Heart left ventricle (tissue), 16 donors: ENCODE results near the gene AFF3. TPM values are rescaled to one million over a fixed set of nuclear protein-coding genes. Genes with fewer than 3 reads are reported as not detected.

Source experiments
- ATAC-seq, 4 donors: fragments of 200-7000 bp; cut with Tn5 transposase; one replicate each; pipeline ENCODE4 v1.9.1; 2020 to 2022; ENCODE audit warnings: moderate library complexity in 4 of 4, mild to moderate bottlenecking in 3 of 4, moderate number of reproducible peaks in 1 of 4
- DNase-seq, 5 donors: peaks; one replicate each; pipeline ENCODE4 v3.0.0-alpha.2; 2020
- H3K27ac ChIP-seq, 12 donors: fragments of 200-600 bp; sonication (generic) in 4 of 12; one replicate each; pipeline versions ENCODE4 v1.5.0 to v1.8.0; 2016 to 2022; ENCODE audit warnings: mild to moderate bottlenecking in 2 of 12
- H3K27me3 ChIP-seq, 9 donors: fragments of 200-600 bp; sonication (generic) in 2 of 9; one replicate each; pipeline versions ENCODE4 v1.5.1 to v1.8.0; 2016 to 2022; ENCODE audit warnings: mild to moderate bottlenecking in 3 of 9
- H3K36me3 ChIP-seq, 9 donors: fragments of 200-600 bp; sonication (generic) in 2 of 9; one replicate each; pipeline versions ENCODE4 v1.5.0 to v1.8.0; 2018 to 2022; ENCODE audit warnings: mild to moderate bottlenecking in 2 of 9
- H3K4me1 ChIP-seq, 12 donors: fragments of 200-600 bp; sonication (generic) in 4 of 12; one replicate each; pipeline versions ENCODE4 v1.5.0 to v1.8.0; 2016 to 2022; ENCODE audit warnings: mild to moderate bottlenecking in 3 of 12
- H3K4me3 ChIP-seq, 12 donors: fragments of 200-600 bp; sonication (generic) in 4 of 12; one replicate each; pipeline versions ENCODE4 v1.5.0 to v1.8.0; 2017 to 2022; ENCODE audit warnings: mild to moderate bottlenecking in 9 of 12, moderate library complexity in 4 of 12
- H3K9me3 ChIP-seq, 12 donors: fragments of 200-600 bp; sonication (generic) in 4 of 12; one replicate each; pipeline versions ENCODE4 v1.5.0 to v1.8.0; 2016 to 2022; ENCODE audit warnings: mild to moderate bottlenecking in 1 of 12
- CTCF ChIP-seq, 12 donors: fragments of 200-600 bp; sonication (generic) in 4 of 12; IDR thresholded peaks; one replicate each; pipeline versions ENCODE4 v1.5.0 to v1.8.0; 2018 to 2022; ENCODE audit warnings: antibody characterized with exemption in 12 of 12, mild to moderate bottlenecking in 5 of 12
- POLR2A ChIP-seq, 2 donors: fragments of 450-650 bp; IDR thresholded peaks; one replicate each; pipeline ENCODE4 v1.6.1; 2017; ENCODE audit warnings: antibody characterized with exemption in 2 of 2, mild to moderate bottlenecking in 2 of 2, moderate library complexity in 2 of 2
- WGBS, 4 donors: extraction: QIAGEN DNeasy Blood & Tissue Kit in 2 of 4; methylation state at CpG; one replicate each; pipeline versions ENCODE4 v1.1.5 to v1.1.7; 2013 to 2018; 5-methylcytosine and 5-hydroxymethylcytosine counted together
- intact Hi-C, 10 donors: fragments of 100-400 bp; cut with DNase I; formaldehyde crosslinking; loops; one replicate each; pipeline versions ENCODE4 v1.11.1 to v1.14.2; 2022
- polyA plus RNA-seq, 2 donors: library from polyadenylated mRNA; stranded (reverse); fragments of 200-250 nt; gene quantifications; one replicate each; pipeline ENCODE4 v1.2.3, GENCODE V29; 2013
- total RNA-seq, 9 donors: library from RNA; depleted of rRNA in 2 of 9; stranded (reverse); fragments of >200 nt in 2 of 9; fragmentation: NEBNext Ultra II Directional in 3 of 9; extraction: Animal tissue kit (Norgen Biotek cat#: 25700) in 3 of 9; gene quantifications; one replicate each; pipeline versions ENCODE4 v1.1.0 to v1.2.4, GENCODE V29; 2016 to 2023
- donor health status: ischemic (EF 13 %, LVEDD 7.1; RV severe dilation, severe dysfunction).
- donor health status: healthy with polysubstance abuse.
- donor health status: DM: no; HTN: yes; CAD: no.
- donor health status: DM: no; HTN: no; CAD: no.
- donor health status: ischemic (EF 25% LVEDD 6.9; RV normal size, moderate dysfunction).
- donor health status: ischemic (EF 25% LVEDD 5.7; RV mildly dilated, moderate dysfunction).
- donor health status: healthy.
- donor health status: DM: yes; HTN: yes; CAD: no.
- donor health status: ischemic (EF 35%, LVEDD 5.7; RV mildly dilated, moderate dysfunction).
- donor health status: nonischemic (EF 11% LVEDD 7.7; RV severe dilation, severe dysfunction).
- donor health status: DM: yes; HTN: yes; CAD: no.
- donor health status: PGD.
- donor health status: ischemic (EF 29% LVEDD 5.4; RV normal size, mild dysfunction).
- donor health status: nonischemic (EF 23%, LVEDD 6.1; RV moderate dilation, normal function).

AFF3 gene
- total and polyA plus RNA-seq, 11 donors: 1.3 to 15.5 (median 4.7) TPM

- Histone ChIP-seq H3K27me3 (no peaks in the 10 kb centered on the region), H3K36me3 (no peaks in the 10 kb centered on the region), H3K4me3 (no peak overlapping the region), H3K4me1 (peaks cover 0 to under 1% (median 0%) of the 10 kb centered on the region in 12 donors), H3K27ac (no peak overlapping the region), H3K9me3 (no peaks in the 10 kb centered on the region)
- DNase-seq (no peak), ATAC-seq (no peak)
- TF ChIP-seq POLR2A (IDR thresholded peaks at IDR 0.05) (no peak), CTCF (IDR thresholded peaks at IDR 0.05) (no peak)
- intact Hi-C loops: loop anchor here in 5 of 10 donors (2.0 to 10.0 kb wide), 4 partner anchors 60 to 68 kb away; no protein-coding TSS in a partner anchor
- WGBS, 4 donors: 89 to 98% (median 91%) methylated on average over 4 of the region's 4 CpGs
Measured at GRCh38 chr2:100176925-100177324, 34.5 kb upstream of the AFF3 start.

- Histone ChIP-seq H3K27me3 (no peaks in the 10 kb centered on the region), H3K4me3 (no peak overlapping the region), H3K9me3 (no peaks in the 10 kb centered on the region), H3K27ac (no peak overlapping the region), H3K36me3 (no peaks in the 10 kb centered on the region), H3K4me1 (no peaks in the 10 kb centered on the region)
- WGBS, 4 donors: 55 to 65% (median 57%) methylated on average over 6 of the region's 6 CpGs
- no peak for ATAC-seq
- intact Hi-C loops: loop anchor here in 1 of 10 donors (10.0 kb wide), 1 partner anchor 71 kb away; no protein-coding TSS in a partner anchor
- no peak for TF ChIP-seq POLR2A (IDR thresholded peaks at IDR 0.05)
- TF ChIP-seq CTCF (IDR thresholded peaks at IDR 0.05): no peak
- no peak for DNase-seq
Measured at GRCh38 chr2:100174026-100174431, 31.6 kb upstream of the AFF3 start.

- no peak for DNase-seq
- ATAC-seq: no peak
- H3K4me3 ChIP-seq: no peak overlapping the region
- intact Hi-C loops: no loop called here
- peaks cover 0 to 12% (median 0%) of the 10 kb centered on the region in 12 donors for H3K9me3 ChIP-seq
- WGBS, 4 donors: 84 to 92% (median 87%) methylated on average over 6 of the region's 6 CpGs
- TF ChIP-seq CTCF (IDR thresholded peaks at IDR 0.05) (no peak), POLR2A (IDR thresholded peaks at IDR 0.05) (no peak)
- H3K36me3 ChIP-seq: no peaks in the 10 kb centered on the region
- no peaks in the 10 kb centered on the region for H3K27me3 ChIP-seq
- peaks cover 0 to 2% (median 0%) of the 10 kb centered on the region in 12 donors for H3K4me1 ChIP-seq
- no peak overlapping the region for H3K27ac ChIP-seq
Measured at GRCh38 chr2:100166701-100167100, 24.3 kb upstream of the AFF3 start.

GRCh38 chr2:100163605-100164004 lies 21.2 kb upstream of the AFF3 start:
- H3K9me3 ChIP-seq: peaks cover 0 to 12% (median 0%) of the 10 kb centered on the region in 12 donors
- no peaks in the 10 kb centered on the region for H3K36me3 ChIP-seq
- TF ChIP-seq CTCF (IDR thresholded peaks at IDR 0.05) (no peak), POLR2A (IDR thresholded peaks at IDR 0.05) (no peak)
- intact Hi-C loops: no loop called here
- no peaks in the 10 kb centered on the region for H3K27me3 ChIP-seq
- H3K27ac ChIP-seq: no peak overlapping the region
- no peak overlapping the region for H3K4me3 ChIP-seq
- peaks cover 0 to 6% (median 0%) of the 10 kb centered on the region in 12 donors for H3K4me1 ChIP-seq
- ATAC-seq (no peak), DNase-seq (no peak)
